COLO829 (cell line): ENCODE results near the gene TRIM9.

Experiments used
- DNase-seq: peaks from one replicate; pipeline ENCODE4 v3.0.0; 2012; ENCODE audit warnings: low spot score

The TRIM9 gene

GRCh38 chr14:51094901-51095853 is at the start of gene TRIM9:
TRIM9 (minus strand) TSS chr14:51095105; CDS start chr14:51094939, 166 bp downstream.
- DNase-seq: peak; percentile 95

GRCh38 chr14:51140856-51141255 is 46.0 kb upstream of the TRIM9 start:
- DNase-seq: no peak

- no peak for DNase-seq
These were observed 45.4 kb upstream of the TRIM9 start for GRCh38 chr14:51140338-51140737.

GRCh38 chr14:51139121-51139681 is 44.3 kb upstream of the TRIM9 start:
- DNase-seq: no peak

GRCh38 chr14:51138404-51139103 is 43.6 kb upstream of the TRIM9 start:
- DNase-seq: no peak

GRCh38 chr14:51131516-51131915 is 36.6 kb upstream of the TRIM9 start:
- no peak for DNase-seq

GRCh38 chr14:51129130-51129529 is 34.2 kb upstream of the TRIM9 start:
- DNase-seq: no peak

GRCh38 chr14:51124029-51124428 is 29.1 kb upstream of the TRIM9 start:
- no peak for DNase-seq

- DNase-seq: peak; percentile 45
These were observed 26.2 kb upstream of the TRIM9 start for GRCh38 chr14:51121096-51121495.

- no peak for DNase-seq
These were observed 24.6 kb upstream of the TRIM9 start for GRCh38 chr14:51119411-51120051.

GRCh38 chr14:51118993-51119392 is 24.1 kb upstream of the TRIM9 start:
- DNase-seq: no peak

GRCh38 chr14:51117593-51117992 is 22.7 kb upstream of the TRIM9 start:
- no peak for DNase-seq

GRCh38 chr14:51116682-51117081 is 21.8 kb upstream of the TRIM9 start:
- no peak for DNase-seq

- no peak for DNase-seq
These were observed 14.7 kb upstream of the TRIM9 start for GRCh38 chr14:51109651-51110050.

GRCh38 chr14:51107801-51108200 is 12.9 kb upstream of the TRIM9 start:
- no peak for DNase-seq

GRCh38 chr14:51104467-51104866 is 9.6 kb upstream of the TRIM9 start:
- no peak for DNase-seq

- DNase-seq: no peak
These were observed 2.4 kb upstream of the TRIM9 start for GRCh38 chr14:51097287-51097686.

- DNase-seq: no peak
These were observed 2.0 kb upstream of the TRIM9 start for GRCh38 chr14:51096870-51097269.

GRCh38 chr14:51095854-51096823 is 1.2 kb upstream of the TRIM9 start:
- DNase-seq: peak; percentile 68

- DNase-seq: no peak
These were observed 553 bp downstream of the TRIM9 start for GRCh38 chr14:51094282-51094821.
